ENCODE data around the gene PXMP2.

DNA sequence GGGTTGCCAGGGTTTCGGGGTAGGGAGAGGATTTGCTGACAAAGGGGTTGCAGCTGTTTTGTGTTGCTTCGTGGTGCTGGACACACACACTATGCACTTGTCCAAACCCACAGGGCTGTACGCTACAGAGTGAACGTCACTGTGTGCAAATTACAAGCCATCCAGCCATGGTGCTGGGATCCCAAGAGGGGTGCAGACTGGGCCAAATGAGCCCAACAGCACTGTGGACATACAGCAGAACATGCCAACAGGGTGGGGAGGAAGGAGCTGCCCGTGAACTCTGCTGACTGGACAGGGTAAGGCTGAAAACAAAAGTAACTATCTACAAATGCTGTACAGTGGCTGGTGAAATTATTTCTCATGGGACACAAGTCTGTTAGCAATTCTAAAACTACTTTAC, 25.4 kb upstream of the PXMP2 start:
- no peak for TF ChIP-seq CTCF (IDR thresholded peaks at IDR 0.05; ENCODE audit: low read depth, low read length)
- TF ChIP-seq EZH2phosphoT487 (IDR thresholded peaks at IDR 0.05; ENCODE audit: low read depth): no peak
